Transverse colon (tissue), 4 donors: ENCODE data around the gene SEPTIN5. TPM values are rescaled to one million over a fixed set of nuclear protein-coding genes. Genes with fewer than 3 reads are reported as not detected.

Source experiments
- DNase-seq: peaks from one replicate; pipeline ENCODE4 v3.0.0-alpha.2; 2019
- H3K27ac ChIP-seq, 4 donors: fragments of 200-600 bp; sonication (generic); 2 replicates each; pipeline ENCODE4 v1.5.1; 2016 to 2018; ENCODE audit warnings: inconsistent platforms in 4 of 4
- H3K27me3 ChIP-seq: fragments of 200-600 bp; sonication (generic); 2 replicates; pipeline ENCODE4 v1.5.1; 2017; ENCODE audit warnings: inconsistent platforms
- H3K36me3 ChIP-seq, 4 donors: fragments of 200-600 bp; sonication (generic); 2 replicates each; pipeline ENCODE4 v1.5.1; 2017 to 2019; ENCODE audit warnings: inconsistent platforms in 4 of 4
- H3K4me1 ChIP-seq, 4 donors: fragments of 200-600 bp; sonication (generic); 2 replicates each; pipeline ENCODE4 v1.5.1; 2017 to 2020; ENCODE audit warnings: inconsistent platforms in 4 of 4
- H3K4me3 ChIP-seq, 4 donors: fragments of 200-600 bp; sonication (generic); 1 replicate in 1 of 4; 2 replicates in 3 of 4; pipeline versions ENCODE4 v1.5.1 to v1.6.1; 2017 to 2019; ENCODE audit warnings: inconsistent platforms in 4 of 4
- H3K9me3 ChIP-seq, 2 donors: fragments of 200-600 bp; sonication (generic); 2 replicates each; pipeline ENCODE4 v1.5.1; 2017 to 2019; ENCODE audit warnings: inconsistent platforms in 2 of 2
- CTCF ChIP-seq, 5 experiments: fragments of 200-600 bp in 3 of 5; fragments of 450-650 bp in 2 of 5; sonication (generic) in 3 of 5; IDR thresholded peaks; 1 replicate in 2 of 5; 2 replicates in 3 of 5; pipeline ENCODE4 v1.5.1; 2016 to 2017; ENCODE audit warnings: antibody characterized with exemption in 5 of 5, inconsistent platforms in 3 of 5, mild to moderate bottlenecking in 2 of 5, moderate library complexity in 1 of 5
- EP300 ChIP-seq: sonication (generic); formaldehyde crosslinking; IDR thresholded peaks from one replicate; pipeline ENCODE4 v1.6.1; 2017; ENCODE audit warnings: antibody characterized with exemption, low read depth
- POLR2A ChIP-seq: fragments of 450-650 bp; IDR thresholded peaks from one replicate; pipeline ENCODE4 v1.6.1; 2016; ENCODE audit warnings: antibody characterized with exemption, mild to moderate bottlenecking, moderate library complexity
- POLR2AphosphoS5 ChIP-seq, 3 donors: sonication (generic); formaldehyde crosslinking; IDR thresholded peaks; one replicate each; pipeline ENCODE4 v1.6.1; 2016; ENCODE audit warnings: antibody characterized with exemption in 3 of 3
- WGBS, 2 donors: methylation state at CpG; one replicate each; pipeline ENCODE4 v1.1.5; 2018; ENCODE audit warnings: low coverage in 1 of 2; 5-methylcytosine and 5-hydroxymethylcytosine counted together
- in situ Hi-C, 4 donors: fragments of 200-750 bp; cut with MboI; loops; one replicate each; pipeline versions ENCODE4 v1.15.0 to v1.15.1; 2017; ENCODE audit warnings: low sequenced_read_pairs in 3 of 4, low pct_ligation_motif_present in 1 of 4, low pct_unique_long_range_greater_than_20kb in 1 of 4
- intact Hi-C: fragments of 100-400 bp; cut with DNase I; formaldehyde crosslinking; loops from one replicate; pipeline ENCODE4 v1.15.1; 2023; ENCODE audit warnings: low total_unique reads
- total RNA-seq, 4 donors: library from RNA; depleted of rRNA; stranded (reverse); fragments of >200 nt; gene quantifications; one replicate each; pipeline ENCODE4 v1.1.0, GENCODE V29; 2016

Gene SEPTIN5
- total RNA-seq, 4 donors from 2014 or later = 2.5 to 709 (median 5.4) TPM

DNA sequence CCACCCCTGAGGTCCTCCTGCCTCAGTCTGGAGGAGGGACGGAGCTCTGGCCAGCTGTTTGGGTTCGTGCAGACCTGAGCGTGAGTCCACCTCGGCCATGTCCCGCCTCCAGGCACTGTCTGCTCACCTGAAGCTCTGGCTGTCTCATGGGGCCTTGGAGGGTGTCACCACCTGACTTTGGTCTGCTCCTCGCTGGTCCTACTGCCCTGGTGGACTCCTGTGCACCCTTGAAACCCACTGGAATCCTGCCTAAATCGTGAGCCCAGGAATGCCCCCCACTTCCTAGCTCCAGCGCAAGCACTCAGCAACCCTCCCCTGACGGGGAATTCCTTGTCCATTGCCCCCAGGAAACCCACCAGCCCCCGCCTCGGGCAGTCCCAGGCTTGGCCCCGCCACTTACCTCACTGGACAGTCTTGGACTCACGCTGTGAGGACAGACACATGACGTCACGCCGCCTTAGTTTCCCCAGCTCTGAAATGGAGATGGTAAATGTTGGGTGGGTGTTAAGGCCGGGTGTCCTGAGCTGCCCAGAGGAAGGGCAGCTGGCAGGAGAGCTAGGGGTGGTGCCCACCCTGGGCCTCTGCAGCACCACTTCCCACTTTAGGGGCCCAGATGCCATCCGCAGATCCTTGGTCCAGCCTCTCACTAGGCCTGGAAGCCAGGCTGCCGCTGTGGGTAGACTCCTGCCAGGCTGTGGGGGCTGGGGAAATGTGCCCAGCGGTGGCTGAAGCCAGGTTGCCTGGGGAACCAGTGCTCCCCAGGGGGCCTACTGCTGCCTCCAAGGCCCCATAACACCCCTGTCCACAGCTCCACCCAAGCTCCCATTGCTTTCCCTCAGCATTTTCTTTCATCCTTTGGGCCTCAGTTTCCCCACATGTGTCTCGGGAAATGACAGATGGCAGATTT, 28.1 kb downstream of the SEPTIN5 start:
- H3K4me3 ChIP-seq = no peak overlapping the region
- TF ChIP-seq POLR2AphosphoS5 (IDR thresholded peaks at IDR 0.05) (no peak), EP300 (no peak), POLR2A (no peak), CTCF (IDR thresholded peaks at IDR 0.05) (no peak)
- H3K36me3 ChIP-seq = no peaks in the 10 kb centered on the region
- no peaks in the 10 kb centered on the region for H3K9me3 ChIP-seq
- intact Hi-C loops (no loop called here), in situ Hi-C loops (no loop called here)
- H3K27me3 ChIP-seq = no peaks in the 10 kb centered on the region
- H3K27ac ChIP-seq = no peak overlapping the region
- no peak for DNase-seq
- no peaks in the 10 kb centered on the region for H3K4me1 ChIP-seq
- WGBS, 2 donors = 75% methylated on average over 21 of the region's 21 CpGs; no CpG with 5 or more reads in 1 of the 2 donors

DNA sequence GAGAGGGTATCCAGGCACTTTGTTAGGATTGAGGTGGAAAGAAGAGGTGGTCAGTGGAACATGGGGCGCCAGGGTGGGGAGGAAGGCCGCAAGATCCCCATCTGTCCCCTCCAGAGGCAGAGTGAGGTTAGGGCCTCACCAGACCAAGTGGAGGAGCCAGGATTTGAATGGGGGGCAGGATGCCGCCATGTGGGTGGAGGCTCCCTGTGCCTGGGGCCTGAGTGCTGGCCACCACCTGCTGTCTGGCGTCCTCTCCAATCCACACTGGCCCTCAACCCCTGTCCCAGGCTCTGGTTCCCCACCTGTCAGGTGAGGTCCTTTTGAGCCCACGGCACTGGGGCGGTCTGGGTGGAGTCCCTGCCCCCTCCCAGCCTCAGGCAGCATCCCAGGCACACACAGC, 28.8 kb downstream of the SEPTIN5 start:
- intact Hi-C loops = no loop called here
- TF ChIP-seq EP300 (no peak), POLR2AphosphoS5 (IDR thresholded peaks at IDR 0.05) (no peak), CTCF (IDR thresholded peaks at IDR 0.05) (no peak), POLR2A (no peak)
- H3K4me3 ChIP-seq = no peak overlapping the region
- no peak overlapping the region for H3K27ac ChIP-seq
- no peaks in the 10 kb centered on the region for H3K36me3 ChIP-seq
- H3K4me1 ChIP-seq = no peaks in the 10 kb centered on the region
- H3K9me3 ChIP-seq = no peaks in the 10 kb centered on the region
- in situ Hi-C loops = no loop called here
- WGBS, 2 donors = 77 to 100% methylated on average over 2 to 6 of the region's 6 CpGs
- DNase-seq = no peak
- H3K27me3 ChIP-seq = no peaks in the 10 kb centered on the region

DNA sequence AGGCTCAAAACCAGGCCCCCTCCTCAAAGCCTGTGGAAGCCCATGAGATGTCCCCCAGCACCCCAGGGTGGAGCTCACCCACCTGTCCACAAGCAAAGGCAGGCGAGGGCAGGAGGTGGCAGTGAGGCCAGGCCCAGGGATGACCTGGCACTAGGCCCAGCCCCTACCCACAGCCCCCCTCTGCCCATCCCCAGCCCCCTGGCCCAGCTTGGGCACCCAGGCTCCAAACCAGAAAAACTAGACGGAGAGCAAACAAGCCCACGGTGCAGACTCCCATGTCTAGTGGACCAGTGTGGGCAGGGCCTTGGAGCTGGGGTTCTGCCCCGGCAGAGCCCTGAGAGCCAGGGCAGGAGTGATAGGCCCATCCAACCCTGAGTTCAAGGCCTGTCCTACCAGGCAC, 29.3 kb downstream of the SEPTIN5 start:
- H3K27me3 ChIP-seq = no peaks in the 10 kb centered on the region
- intact Hi-C loops (no loop called here), in situ Hi-C loops (no loop called here)

More for the DNA sequence above, 29.3 kb downstream of the SEPTIN5 start:
- WGBS, 2 donors = 60% methylated on average over 4 of the region's 4 CpGs; no CpG with 5 or more reads in 1 of the 2 donors
- Histone ChIP-seq H3K4me3 (no peak overlapping the region), H3K27ac (no peak overlapping the region), H3K9me3 (no peaks in the 10 kb centered on the region), H3K36me3 (no peaks in the 10 kb centered on the region), H3K4me1 (no peaks in the 10 kb centered on the region)
- no peak for DNase-seq
- TF ChIP-seq POLR2AphosphoS5 (IDR thresholded peaks at IDR 0.05) = no peak
- no peak for TF ChIP-seq CTCF (IDR thresholded peaks at IDR 0.05)
- no peak for TF ChIP-seq EP300
